Measurements from ENCODE around the gene GLUL. TPM values are rescaled to one million over a fixed set of nuclear protein-coding genes. Genes with fewer than 3 reads are reported as not detected.
A peak's percentile ranks its signal among the peaks of the same experiment; 100 is the strongest.

GLUL gene
- total RNA-seq, 3 donors from 2014 or later (not counting 1 experiment from before 2014, with no cell fraction given), result 128 to 420 (median 134) TPM

GRCh38 chr1:182415789-182416188 lies 24.2 kb upstream of the GLUL start:
- intact Hi-C loops (cut with micrococcal nuclease), result no loop called here

GRCh38 chr1:182413969-182414368 lies 22.4 kb upstream of the GLUL start:
- no peak overlapping the region for H3K4me3 Mint-ChIP-seq
- ATAC-seq (no peak), DNase-seq (no peak)
- H3K9me3 Mint-ChIP-seq, result no peaks in the 10 kb centered on the region
- H3K27ac Mint-ChIP-seq, result no peak overlapping the region
- H3K4me3 ChIP-seq (ENCODE audit: low read length), result no peak overlapping the region
- intact Hi-C loops (cut with micrococcal nuclease), result no loop called here
- no peak overlapping the region for H3K27ac ChIP-seq (ENCODE audit: low read length)
- no peaks in the 10 kb centered on the region for H3K36me3 ChIP-seq (ENCODE audit: control insufficient read depth, insufficient read depth, low read length)
- H3K9me3 ChIP-seq (ENCODE audit: control insufficient read depth, insufficient read depth, low read length), result no peaks in the 10 kb centered on the region
- TF ChIP-seq, protein P1, sequence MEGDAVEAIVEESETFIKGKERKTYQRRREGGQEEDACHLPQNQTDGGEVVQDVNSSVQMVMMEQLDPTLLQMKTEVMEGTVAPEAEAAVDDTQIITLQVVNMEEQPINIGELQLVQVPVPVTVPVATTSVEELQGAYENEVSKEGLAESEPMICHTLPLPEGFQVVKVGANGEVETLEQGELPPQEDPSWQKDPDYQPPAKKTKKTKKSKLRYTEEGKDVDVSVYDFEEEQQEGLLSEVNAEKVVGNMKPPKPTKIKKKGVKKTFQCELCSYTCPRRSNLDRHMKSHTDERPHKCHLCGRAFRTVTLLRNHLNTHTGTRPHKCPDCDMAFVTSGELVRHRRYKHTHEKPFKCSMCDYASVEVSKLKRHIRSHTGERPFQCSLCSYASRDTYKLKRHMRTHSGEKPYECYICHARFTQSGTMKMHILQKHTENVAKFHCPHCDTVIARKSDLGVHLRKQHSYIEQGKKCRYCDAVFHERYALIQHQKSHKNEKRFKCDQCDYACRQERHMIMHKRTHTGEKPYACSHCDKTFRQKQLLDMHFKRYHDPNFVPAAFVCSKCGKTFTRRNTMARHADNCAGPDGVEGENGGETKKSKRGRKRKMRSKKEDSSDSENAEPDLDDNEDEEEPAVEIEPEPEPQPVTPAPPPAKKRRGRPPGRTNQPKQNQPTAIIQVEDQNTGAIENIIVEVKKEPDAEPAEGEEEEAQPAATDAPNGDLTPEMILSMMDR (IDR thresholded peaks at IDR 0.05), result no peak
- no peaks in the 10 kb centered on the region for H3K27me3 ChIP-seq (ENCODE audit: control insufficient read depth, insufficient read depth, low read length)
- H3K4me1 Mint-ChIP-seq, result no peaks in the 10 kb centered on the region
- no peaks in the 10 kb centered on the region for H3K36me3 Mint-ChIP-seq
- WGBS (ENCODE audit: insufficient coverage), result 79% methylated on average over 5 of the region's 6 CpGs
- H3K4me1 ChIP-seq (ENCODE audit: control insufficient read depth, insufficient read depth, low read length), result no peaks in the 10 kb centered on the region
- peaks cover 27 to 51% of the 10 kb centered on the region in 2 donors for H3K27me3 Mint-ChIP-seq (ENCODE audit: low read depth in 2 of 2)

More at GRCh38 chr1:182415789-182416188, 24.2 kb upstream of the GLUL start:
- Mint-ChIP-seq H3K36me3 (no peaks in the 10 kb centered on the region), H3K4me3 (no peak overlapping the region), H3K4me1 (no peaks in the 10 kb centered on the region), H3K27me3 (ENCODE audit: low read depth in 2 of 2) (peaks cover 22 to 48% of the 10 kb centered on the region in 2 donors), H3K9me3 (no peaks in the 10 kb centered on the region), H3K27ac (no peak overlapping the region)
- WGBS (ENCODE audit: insufficient coverage), result 33% methylated on average over 1 of the region's 1 CpG
- TF ChIP-seq, protein P1 (IDR thresholded peaks at IDR 0.05), result no peak
- ATAC-seq (peak in 1 of 3 donors; percentile 37), DNase-seq (no peak)
- Histone ChIP-seq H3K36me3 (ENCODE audit: control insufficient read depth, insufficient read depth, low read length) (no peaks in the 10 kb centered on the region), H3K4me3 (ENCODE audit: low read length) (no peak overlapping the region), H3K27ac (ENCODE audit: low read length) (no peak overlapping the region), H3K27me3 (ENCODE audit: control insufficient read depth, insufficient read depth, low read length) (no peaks in the 10 kb centered on the region), H3K4me1 (ENCODE audit: control insufficient read depth, insufficient read depth, low read length) (no peaks in the 10 kb centered on the region), H3K9me3 (ENCODE audit: control insufficient read depth, insufficient read depth, low read length) (no peaks in the 10 kb centered on the region)

DNA sequence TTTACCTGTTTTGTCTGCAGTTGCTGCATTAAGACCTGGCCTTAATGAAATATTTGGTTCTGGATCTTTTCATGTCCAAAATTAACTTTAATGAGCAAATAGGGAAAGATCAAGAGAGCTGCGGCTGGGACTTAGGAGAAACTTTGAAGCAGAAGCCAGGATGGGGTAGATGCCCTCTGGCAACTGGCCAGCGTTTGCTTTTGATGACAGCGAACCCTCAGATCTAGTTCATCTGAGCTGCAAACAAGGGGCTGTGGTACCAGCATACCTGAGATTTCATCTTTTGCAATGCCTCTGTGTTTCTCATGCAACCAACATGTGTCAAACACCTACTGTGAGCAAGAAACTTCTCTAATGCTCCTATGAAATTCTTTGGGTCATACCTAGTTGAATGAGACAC lies 21.9 kb upstream of the GLUL start:
- H3K27ac ChIP-seq (ENCODE audit: low read length), result no peak overlapping the region
- Mint-ChIP-seq H3K27ac (no peak overlapping the region), H3K9me3 (no peaks in the 10 kb centered on the region), H3K4me3 (no peak overlapping the region), H3K27me3 (ENCODE audit: low read depth in 2 of 2) (peaks cover 27 to 46% of the 10 kb centered on the region in 2 donors), H3K36me3 (no peaks in the 10 kb centered on the region), H3K4me1 (no peaks in the 10 kb centered on the region)
- H3K4me3 ChIP-seq (ENCODE audit: low read length), result no peak overlapping the region
- H3K27me3 ChIP-seq (ENCODE audit: control insufficient read depth, insufficient read depth, low read length), result no peaks in the 10 kb centered on the region
- ATAC-seq, result no peak
- H3K4me1 ChIP-seq (ENCODE audit: control insufficient read depth, insufficient read depth, low read length), result no peaks in the 10 kb centered on the region
- TF ChIP-seq, protein P1 (IDR thresholded peaks at IDR 0.05), result no peak
- intact Hi-C loops (cut with micrococcal nuclease), result no loop called here
- no peaks in the 10 kb centered on the region for H3K9me3 ChIP-seq (ENCODE audit: control insufficient read depth, insufficient read depth, low read length)
- WGBS (ENCODE audit: insufficient coverage), result 84% methylated on average over 3 of the region's 3 CpGs
- no peaks in the 10 kb centered on the region for H3K36me3 ChIP-seq (ENCODE audit: control insufficient read depth, insufficient read depth, low read length)
- DNase-seq, result no peak

- Histone ChIP-seq H3K9me3 (ENCODE audit: control insufficient read depth, insufficient read depth, low read length) (no peaks in the 10 kb centered on the region), H3K27me3 (ENCODE audit: control insufficient read depth, insufficient read depth, low read length) (peaks cover 8% of the 10 kb centered on the region), H3K36me3 (ENCODE audit: control insufficient read depth, insufficient read depth, low read length) (no peaks in the 10 kb centered on the region), H3K4me1 (ENCODE audit: control insufficient read depth, insufficient read depth, low read length) (no peaks in the 10 kb centered on the region), H3K27ac (ENCODE audit: low read length) (no peak overlapping the region), H3K4me3 (ENCODE audit: low read length) (no peak overlapping the region)
- Mint-ChIP-seq H3K27me3 (ENCODE audit: low read depth in 2 of 2) (peaks cover 18 to 62% of the 10 kb centered on the region in 2 donors), H3K9me3 (no peaks in the 10 kb centered on the region), H3K27ac (no peak overlapping the region), H3K4me1 (no peaks in the 10 kb centered on the region), H3K4me3 (no peak overlapping the region), H3K36me3 (no peaks in the 10 kb centered on the region)
- ATAC-seq (no peak), DNase-seq (no peak)
- TF ChIP-seq, protein P1 (IDR thresholded peaks at IDR 0.05), result no peak
- whole genome bisulfite sequencing (ENCODE audit: insufficient coverage), result 92% methylated on average over 1 of the region's 1 CpG
- intact Hi-C loops (cut with micrococcal nuclease), result no loop called here
These were observed 19.2 kb upstream of the GLUL start for GRCh38 chr1:182410620-182411273.

All from natural killer cell (primary cell).